ENCODE results near the gene GNL1.
"Not testable (repeated sequence)": the region's sequence is repeated elsewhere in the genome, so short reads cannot be mapped to it uniquely, and the experiment has no call there.

- not testable (repeated sequence) for TF ChIP-seq ZNF585B (tag by site-specific recombination; IDR thresholded peaks at IDR 0.05); CTCF (tag by site-specific recombination; IDR thresholded peaks at IDR 0.05); PBX3 (CRISPR knock-in tag; IDR thresholded peaks at IDR 0.05); ZNF623 (tag by site-specific recombination; IDR thresholded peaks at IDR 0.05); ZNF76 (tag by site-specific recombination; IDR thresholded peaks at IDR 0.05; ENCODE audit: borderline replicate concordance, low read depth); ZNF639 (tag by site-specific recombination; IDR thresholded peaks at IDR 0.05); ZNF830 (tag by site-specific recombination; IDR thresholded peaks at IDR 0.05; ENCODE audit: low read depth)
These were observed 59.1 kb downstream of the GNL1 start for GRCh38 chr6:30497261-30497599.

Measured in HEK293 (cell line).